Neural cell (in vitro differentiated cells): ENCODE data around the gene THEM5.

ENCODE experiments used
- CTCF ChIP-seq: fragments of 450-650 bp; IDR thresholded peaks from 2 replicates; pipeline ENCODE4 v1.5.1; 2014; ENCODE audit warnings: antibody characterized with exemption, mild to moderate bottlenecking, moderate library complexity; ENCODE audit not compliant: poor library complexity, severe bottlenecking
- EP300 ChIP-seq: fragments of 450-650 bp; conservative IDR thresholded peaks from 2 replicates; pipeline ENCODE4 v1.6.1; 2014; ENCODE audit warnings: antibody characterized with exemption, mild to moderate bottlenecking, moderate library complexity; ENCODE audit not compliant: poor library complexity, severe bottlenecking
- EZH2 ChIP-seq: fragments of 200-600, 300-800 bp; shearing (Covaris generic), sonication (generic); IDR thresholded peaks from 2 replicates; pipeline ENCODE4 v1.6.1; 2014; ENCODE audit warnings: antibody characterized with exemption, low read length, borderline replicate concordance, mild to moderate bottlenecking; ENCODE audit not compliant: insufficient read depth, poor library complexity, severe bottlenecking
- MXI1 ChIP-seq: fragments of 450-650 bp; conservative IDR thresholded peaks from 2 replicates; pipeline ENCODE4 v1.6.1; 2014; ENCODE audit warnings: antibody characterized with exemption, mild to moderate bottlenecking; ENCODE audit not compliant: poor library complexity, severe bottlenecking
- POLR2AphosphoS5 ChIP-seq: IDR thresholded peaks from 2 replicates; pipeline ENCODE4 v1.6.1; 2012
- RAD21 ChIP-seq: fragments of 450-650 bp; conservative IDR thresholded peaks from 2 replicates; pipeline ENCODE4 v1.6.1; 2014; ENCODE audit warnings: antibody characterized with exemption, mild to moderate bottlenecking, moderate library complexity
- REST ChIP-seq: IDR thresholded peaks from 2 replicates; pipeline ENCODE4 v1.6.1; 2012; ENCODE audit warnings: borderline replicate concordance
- SMC3 ChIP-seq: fragments of 450-650 bp; conservative IDR thresholded peaks from 2 replicates; pipeline ENCODE4 v1.6.1; 2014; ENCODE audit warnings: antibody characterized with exemption, mild to moderate bottlenecking, moderate library complexity; ENCODE audit not compliant: poor library complexity
- TAF1 ChIP-seq: IDR thresholded peaks from 2 replicates; pipeline ENCODE4 v1.6.1; 2012; ENCODE audit warnings: low read depth

GRCh38 chr1:151803164-151803563 lies 50.3 kb downstream of the THEM5 start:
- TF ChIP-seq MXI1, result no peak
- TF ChIP-seq CTCF, result no peak
- no peak for TF ChIP-seq EP300
- TF ChIP-seq REST, result no peak
- TF ChIP-seq POLR2AphosphoS5, result no peak
- TF ChIP-seq EZH2, result no peak
- no peak for TF ChIP-seq TAF1
- TF ChIP-seq SMC3, result no peak
- TF ChIP-seq RAD21, result no peak
